ENCODE data around the gene RAX2. TPM values are rescaled to one million over a fixed set of nuclear protein-coding genes. Genes with fewer than 3 reads are reported as not detected.

The RAX2 gene
- total and polyA plus RNA-seq, 2 of the 13 experiments (the other 11 are each of a cell fraction or from before 2014, with no cell fraction given) = not detected

GRCh38 chr19:3804429-3804828 lies 32.4 kb upstream of the RAX2 start:
- TF ChIP-seq ZNF253 (CRISPR knock-in tag; IDR thresholded peaks at IDR 0.05; ENCODE audit: borderline replicate concordance) = no peak
- no peak for TF ChIP-seq ZNF569 (CRISPR knock-in tag; IDR thresholded peaks at IDR 0.05; ENCODE audit: borderline replicate concordance)
- peak; percentile 81 for TF ChIP-seq MNT (IDR thresholded peaks at IDR 0.05)
- TF ChIP-seq ZNF138 (CRISPR knock-in tag; IDR thresholded peaks at IDR 0.05; ENCODE audit: low read depth) = no peak
- no peak for TF ChIP-seq CBFB (CRISPR knock-in tag; IDR thresholded peaks at IDR 0.05)
- Histone ChIP-seq H3K4me3 (replicated peaks in 1 of 3; ENCODE audit: insufficient read depth in 1 of 3, low read depth in 2 of 3, low read length in 3 of 3) (no peak overlapping the region), H4K20me1 (ENCODE audit: insufficient read depth, low read length) (no peaks in the 10 kb centered on the region), H3K4me2 (ENCODE audit: low read depth, low read length) (no peak overlapping the region), H2AFZ (ENCODE audit: low read length) (no peak overlapping the region), H3K9me3 (ENCODE audit: low read length) (no peaks in the 10 kb centered on the region), H3K36me3 (replicated peaks in 1 of 2; ENCODE audit: control insufficient read depth in 1 of 2, insufficient read depth in 2 of 2, low read length in 2 of 2) (no peaks in the 10 kb centered on the region), H3K79me2 (ENCODE audit: insufficient read depth, low read length) (no peaks in the 10 kb centered on the region), H3K27ac (ENCODE audit: extremely low read length, insufficient read depth, low read length) (no peak overlapping the region), H3K4me1 (ENCODE audit: insufficient read depth, low read length) (no peaks in the 10 kb centered on the region), H3K9ac (ENCODE audit: insufficient read depth, low read depth, low read length) (no peak overlapping the region), H3K27me3 (ENCODE audit: control insufficient read depth in 1 of 2, insufficient read depth in 2 of 2, low read length in 2 of 2) (peaks cover 6 to 42% of the 10 kb centered on the region in 2 experiments)
- FAIRE-seq = no peak
- no TSS peak for BruUV-seq (replicated peaks)
- ATAC-seq = no peak
- no peak for DNase-seq (ENCODE audit: low spot score)
- POLR2A ChIA-PET = no interaction called here
- CTCF ChIA-PET (ENCODE audit: low intra/inter-chr PET ratio, low total read pairs) = no interaction called here
- in situ Hi-C loops (cut with HindIII; ENCODE audit: extremely low pct_ligation_motif_present, low pct_unique_long_range_greater_than_20kb) = no loop called here
- intact Hi-C loops (cut with micrococcal nuclease; ENCODE audit: unreplicated experiment) = no loop called here
- WGBS (ENCODE audit: low lambda C conversion rate) = 67% methylated on average over 3 of the region's 13 CpGs

- BruUV-seq (replicated peaks) = no TSS peak
- no peak for TF ChIP-seq ZNF501 (CRISPR knock-in tag; IDR thresholded peaks at IDR 0.05)
- TF ChIP-seq ZNF362 (CRISPR knock-in tag; IDR thresholded peaks at IDR 0.05; ENCODE audit: borderline replicate concordance) = peak; percentile 54; the same call in 1 of the 2 replicates
- H3K4me3 ChIP-seq (replicated peaks in 1 of 3; ENCODE audit: insufficient read depth in 1 of 3, low read depth in 2 of 3, low read length in 3 of 3) = no peak overlapping the region
- no peaks in the 10 kb centered on the region for H4K20me1 ChIP-seq (ENCODE audit: insufficient read depth, low read length)
- H3K36me3 ChIP-seq (replicated peaks in 1 of 2; ENCODE audit: control insufficient read depth in 1 of 2, insufficient read depth in 2 of 2, low read length in 2 of 2) = no peaks in the 10 kb centered on the region
- ChIA-PET POLR2A (no interaction called here), CTCF (ENCODE audit: low intra/inter-chr PET ratio, low total read pairs) (no interaction called here)
- H3K27ac ChIP-seq (ENCODE audit: extremely low read length, insufficient read depth, low read length) = no peak overlapping the region
- no peaks in the 10 kb centered on the region for H3K79me2 ChIP-seq (ENCODE audit: insufficient read depth, low read length)
- no peak overlapping the region for H3K9ac ChIP-seq (ENCODE audit: insufficient read depth, low read depth, low read length)
- intact Hi-C loops (cut with micrococcal nuclease; ENCODE audit: unreplicated experiment) = no loop called here
- no peak for FAIRE-seq
- no peaks in the 10 kb centered on the region for H3K4me1 ChIP-seq (ENCODE audit: insufficient read depth, low read length)
- in situ Hi-C loops (cut with HindIII; ENCODE audit: extremely low pct_ligation_motif_present, low pct_unique_long_range_greater_than_20kb) = no loop called here
- H3K27me3 ChIP-seq (ENCODE audit: control insufficient read depth in 1 of 2, insufficient read depth in 2 of 2, low read length in 2 of 2) = peaks cover 6 to 39% of the 10 kb centered on the region in 2 experiments
- no peak for DNase-seq (ENCODE audit: low spot score)
- no peaks in the 10 kb centered on the region for H3K9me3 ChIP-seq (ENCODE audit: low read length)
- H2AFZ ChIP-seq (ENCODE audit: low read length) = no peak overlapping the region
- no peak overlapping the region for H3K4me2 ChIP-seq (ENCODE audit: low read depth, low read length)
- 40% methylated on average over 8 of the region's 10 CpGs for WGBS (ENCODE audit: low lambda C conversion rate)
- ATAC-seq = no peak
Observed at GRCh38 chr19:3803986-3804385, 32.0 kb upstream of the RAX2 start.
